GM21723 (cell line): ENCODE data around the gene CLDN1.

Source experiments
- ATAC-seq: cut with Tn5 transposase; IDR thresholded peaks from one replicate; pipeline ENCODE4 v1.9.1; 2021; ENCODE audit warnings: mild to moderate bottlenecking, moderate library complexity; ENCODE audit not compliant: unreplicated experiment

The CLDN1 gene

DNA sequence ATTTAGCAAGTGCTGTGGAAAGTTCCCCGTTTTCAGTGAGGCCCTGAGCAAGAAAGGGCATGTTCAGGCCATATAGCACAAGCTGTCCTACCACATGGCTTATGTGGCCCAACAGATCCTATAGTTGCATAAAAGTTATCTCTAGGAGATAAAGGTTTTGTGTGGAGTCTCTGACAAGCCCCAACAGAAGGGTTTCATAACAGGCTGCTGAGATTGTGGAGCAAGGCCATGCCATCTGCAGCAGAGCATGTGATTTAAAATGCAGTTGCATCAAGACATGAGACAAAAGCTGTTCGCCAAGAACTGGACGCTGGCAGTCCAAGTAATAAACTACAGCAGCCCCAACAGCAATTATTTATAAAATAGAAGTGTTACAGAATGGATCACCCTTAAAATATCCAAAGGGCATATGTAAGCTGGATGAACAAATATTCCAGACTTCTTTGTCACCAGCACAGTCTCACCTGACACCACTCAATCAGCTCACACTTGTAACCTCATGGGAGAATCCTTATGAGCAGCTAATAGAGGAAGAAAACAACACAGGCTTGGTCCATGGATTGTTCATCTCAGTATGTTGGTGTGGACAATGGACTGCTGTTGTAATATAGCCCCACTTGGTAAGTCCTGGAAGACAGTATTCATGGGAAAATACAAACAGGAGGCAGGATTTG lies 14.4 kb upstream of the CLDN1 start:
- no peak for ATAC-seq

DNA sequence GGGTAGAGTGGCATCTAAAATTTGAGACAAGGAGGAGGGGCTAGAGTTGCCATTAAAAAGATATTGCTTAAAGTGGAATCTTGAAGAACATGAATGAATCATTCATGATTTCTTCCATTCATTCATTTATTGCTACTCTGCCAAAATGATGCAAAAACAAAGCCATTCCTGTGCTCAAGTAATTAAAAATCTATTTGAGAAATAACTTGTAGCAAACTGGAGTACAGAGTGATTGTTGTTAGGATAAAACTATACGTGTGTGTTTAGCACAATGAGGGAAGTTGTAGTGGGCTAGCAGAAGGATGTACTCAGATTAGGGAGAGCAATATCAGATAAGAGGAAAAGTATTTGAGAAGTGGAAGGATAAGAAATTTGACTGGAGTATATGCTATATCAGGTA lies 11.7 kb upstream of the CLDN1 start:
- ATAC-seq, result no peak

DNA sequence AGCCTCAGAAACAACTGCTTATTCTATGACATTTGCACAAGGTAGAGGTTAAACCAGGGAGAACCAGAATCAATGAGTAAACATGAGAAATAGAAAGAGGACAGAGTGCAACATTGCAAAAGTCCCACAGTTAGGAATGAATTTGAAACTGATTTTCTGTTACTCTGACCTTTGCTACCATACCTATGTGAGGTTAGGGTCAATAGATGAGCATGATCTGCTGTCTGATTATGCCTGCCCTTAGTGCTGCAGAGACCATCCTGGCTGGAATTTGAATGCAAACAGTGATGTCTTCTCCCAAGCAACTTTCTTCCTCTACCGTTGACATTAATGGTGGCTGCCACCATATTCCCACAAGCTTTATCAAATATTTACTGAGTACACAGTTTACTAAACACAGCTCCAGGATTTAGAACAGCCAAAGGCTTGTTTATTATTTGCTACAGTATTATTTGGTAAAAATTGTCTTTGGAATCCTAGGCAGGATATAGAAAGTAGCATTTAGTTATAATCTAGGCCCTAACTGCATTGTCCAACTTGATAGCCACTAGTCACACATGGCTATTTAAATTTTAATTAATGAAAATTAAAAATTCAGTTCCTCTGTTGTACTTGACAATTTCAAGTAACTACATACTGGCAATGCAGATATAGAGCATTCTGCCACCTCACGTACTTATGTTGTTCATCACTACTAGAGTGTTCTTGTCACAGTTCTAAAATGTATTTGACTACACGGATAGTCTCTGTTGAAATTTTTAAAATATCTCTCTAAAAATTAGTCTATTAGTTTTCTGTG lies 8.9 kb upstream of the CLDN1 start:
- no peak for ATAC-seq

DNA sequence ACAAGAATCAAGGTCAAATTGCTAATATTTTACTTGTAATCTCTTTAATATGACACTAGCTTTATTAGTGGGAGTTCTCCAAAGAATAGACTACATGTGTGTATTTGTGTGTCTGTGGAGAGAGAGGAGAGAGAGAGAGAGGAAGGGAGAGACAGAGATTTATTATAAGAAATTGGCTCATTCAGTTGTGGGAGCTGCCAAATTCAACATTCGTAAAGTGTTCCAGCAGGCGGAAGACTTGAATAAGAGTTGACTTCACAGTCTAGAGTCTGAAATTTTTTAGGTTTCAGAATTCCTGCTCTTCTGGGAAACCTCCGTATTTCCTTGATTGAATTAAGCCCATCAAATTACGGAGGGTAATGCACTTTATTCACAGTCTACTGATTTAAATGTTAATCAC lies 4.7 kb upstream of the CLDN1 start:
- no peak for ATAC-seq

DNA sequence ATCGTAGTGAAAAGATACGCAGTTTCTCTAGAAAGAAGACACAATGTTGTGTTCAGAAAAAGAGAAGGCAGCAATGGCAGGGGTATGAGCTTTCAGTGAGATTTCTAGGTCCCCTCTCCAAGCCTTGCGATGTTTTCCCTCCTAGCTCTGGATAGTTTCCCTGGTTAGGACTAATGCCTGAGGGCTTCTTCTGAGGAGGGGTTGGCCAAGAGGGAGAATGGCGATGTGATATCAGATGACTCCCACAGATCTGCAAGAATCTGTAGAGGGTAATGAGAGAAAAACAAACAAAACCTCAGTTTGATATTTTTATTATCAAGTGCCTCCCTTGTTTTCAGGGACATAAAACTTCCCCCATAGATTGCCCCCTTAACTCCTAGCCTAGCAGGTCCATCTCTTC lies 4.1 kb upstream of the CLDN1 start:
- ATAC-seq, result no peak

DNA sequence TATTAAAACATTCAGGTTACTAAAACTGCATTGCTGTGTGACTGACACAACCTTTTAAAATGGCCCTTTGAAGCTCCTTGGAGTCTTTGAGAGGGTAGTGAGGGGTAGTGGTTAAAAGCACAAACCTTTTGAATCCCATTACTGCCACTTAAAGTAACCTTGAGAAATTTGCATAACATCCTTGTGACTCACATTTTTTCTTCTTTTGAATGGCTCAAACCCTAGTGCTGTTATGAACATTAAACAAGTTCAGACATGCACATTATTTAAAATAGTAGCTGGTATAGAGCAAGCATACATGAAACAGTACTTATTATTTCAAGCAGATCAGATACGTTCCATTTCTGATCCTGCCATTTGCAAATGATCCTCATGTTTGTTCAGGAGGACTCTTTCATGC lies 3.7 kb upstream of the CLDN1 start:
- ATAC-seq, result no peak

DNA sequence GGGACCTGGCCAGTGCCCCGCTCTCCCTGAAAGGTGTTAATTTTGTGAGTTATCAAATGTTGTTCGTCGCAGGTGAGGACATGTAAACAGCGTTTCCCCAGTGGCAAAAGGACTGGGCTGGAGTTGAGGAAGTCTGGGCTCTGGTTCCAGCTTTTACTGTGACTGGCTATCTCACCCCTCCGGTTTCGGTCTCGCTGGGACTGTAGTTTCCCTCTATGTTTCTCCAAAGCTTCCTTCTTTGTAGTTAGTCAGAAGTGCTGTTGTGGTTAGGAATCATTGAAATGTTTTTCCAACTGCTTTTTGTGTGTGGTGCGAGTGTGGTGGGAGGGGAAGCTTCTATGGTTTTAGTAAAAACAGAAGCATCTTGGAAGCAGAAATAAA lies 990 bp upstream of the CLDN1 start:
- ATAC-seq, result no peak

DNA sequence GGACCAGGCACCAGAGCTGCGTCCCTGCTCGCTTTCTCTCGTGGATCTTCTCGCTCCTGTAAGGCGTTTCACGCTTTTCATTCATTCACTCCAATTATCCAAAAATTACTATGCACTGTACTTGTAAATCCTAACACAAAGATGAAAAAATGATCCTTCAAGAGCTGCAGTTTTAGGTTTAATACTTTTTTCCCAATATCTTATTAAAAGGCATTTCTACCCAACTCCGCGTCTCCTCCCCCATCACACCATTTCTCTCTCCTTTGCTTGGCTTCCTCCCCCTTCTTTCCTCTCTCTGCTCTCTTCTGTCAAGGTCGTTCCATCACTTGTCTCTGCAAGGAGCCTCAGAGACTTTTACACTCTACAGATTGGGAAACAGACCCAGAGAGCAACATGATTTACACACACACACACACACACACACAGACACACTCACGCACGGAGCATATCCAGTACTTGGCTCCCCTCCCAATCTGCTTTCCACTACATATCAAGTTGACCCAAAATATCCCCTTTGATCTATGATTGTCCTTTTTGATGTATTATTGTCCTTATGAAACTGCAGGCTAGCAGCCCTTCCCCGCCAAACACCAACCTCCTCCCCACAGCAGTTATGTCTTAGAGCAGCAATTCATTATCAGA lies 479 bp upstream of the CLDN1 start:
- ATAC-seq, result no peak

DNA sequence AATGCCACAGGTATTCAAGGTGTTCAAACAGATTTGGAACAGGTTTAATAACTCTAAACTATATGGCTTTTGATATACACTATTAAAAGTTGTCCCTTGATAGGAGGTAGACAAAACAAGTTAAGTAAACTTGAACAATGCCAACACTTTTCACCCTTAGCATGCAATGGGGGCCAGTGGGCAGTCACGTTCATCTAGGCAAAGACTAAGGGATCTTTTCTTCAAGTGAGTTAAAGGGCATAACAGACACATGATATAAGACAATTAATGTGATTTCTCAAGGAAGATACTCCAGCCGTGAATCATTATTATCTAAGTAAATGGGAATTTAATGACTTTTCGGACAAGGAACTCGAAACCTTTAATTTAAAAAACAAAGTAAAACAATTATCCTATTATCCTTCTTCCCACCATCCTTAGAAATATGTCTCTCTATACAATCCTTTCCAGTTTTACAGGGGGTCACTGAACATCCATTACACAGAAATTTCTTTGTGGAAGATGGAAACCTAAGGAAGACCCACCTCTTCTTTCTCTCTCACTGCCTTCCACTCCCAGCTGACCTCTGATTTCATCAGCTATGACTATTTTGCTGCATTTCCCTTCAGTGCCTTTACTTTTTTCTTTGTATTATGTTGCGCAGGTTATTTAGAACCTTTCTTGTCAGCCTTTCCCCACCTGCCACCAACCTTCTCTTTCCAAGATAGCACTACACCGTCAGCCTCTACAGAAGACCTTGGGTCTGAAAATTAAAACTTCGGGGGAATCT lies 1.5 kb downstream of the CLDN1 start:
- no peak for ATAC-seq

DNA sequence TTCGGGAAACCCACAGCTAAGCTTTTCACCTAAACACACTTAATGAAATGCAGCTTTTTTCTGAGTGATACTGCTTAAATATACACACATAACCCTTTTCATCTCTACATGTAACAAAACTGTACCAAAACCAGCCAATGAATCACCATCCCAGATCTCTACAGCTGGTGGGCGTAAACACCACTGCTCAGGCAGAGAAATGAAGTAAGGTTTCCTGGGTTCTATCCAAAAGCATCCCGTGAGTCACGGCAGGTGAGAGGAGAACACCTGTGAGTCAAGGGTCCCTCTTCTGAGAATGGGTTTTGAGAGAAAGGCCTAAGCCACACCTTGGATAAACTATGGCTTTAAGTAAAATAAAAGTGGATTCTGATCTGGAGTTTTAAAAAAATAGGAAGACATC lies 2.6 kb downstream of the CLDN1 start:
- ATAC-seq, result no peak

DNA sequence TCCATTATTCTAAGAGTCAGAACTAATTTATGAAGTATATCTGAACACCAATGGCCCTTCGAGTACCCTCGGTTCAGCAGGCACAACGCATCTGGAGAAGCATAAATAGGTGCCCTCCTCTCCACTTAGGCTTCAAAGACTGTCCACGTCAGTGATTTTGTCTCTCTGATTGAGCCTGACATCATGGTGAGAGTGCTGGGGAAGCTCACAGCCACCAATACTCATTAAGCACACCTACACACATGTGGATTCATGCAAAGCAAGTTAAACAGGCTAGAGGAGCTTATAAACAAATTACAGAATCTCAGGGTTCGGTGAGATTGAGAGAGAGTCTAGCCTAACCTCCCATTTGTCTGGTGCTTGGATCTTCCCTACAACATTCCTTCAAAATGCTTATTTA lies 3.6 kb downstream of the CLDN1 start:
- ATAC-seq, result no peak

DNA sequence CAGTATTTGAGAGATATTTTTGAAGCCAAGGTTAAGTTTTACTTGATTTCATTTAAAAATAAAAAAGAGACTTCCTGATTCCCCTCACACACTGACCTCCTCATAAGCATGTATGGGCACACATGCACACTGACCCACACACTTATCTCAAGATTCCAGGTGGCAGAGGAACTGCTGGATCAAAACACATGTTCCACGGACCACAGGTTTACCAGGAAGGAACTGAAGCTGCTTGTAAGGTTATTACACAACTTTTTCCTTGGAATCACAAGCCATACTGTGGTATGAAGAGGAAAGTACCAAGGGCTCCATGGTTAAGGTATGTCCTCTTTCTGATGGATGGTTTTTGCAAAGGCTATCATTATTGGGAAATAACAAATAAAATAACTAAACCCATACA lies 7.5 kb downstream of the CLDN1 start:
- no peak for ATAC-seq

DNA sequence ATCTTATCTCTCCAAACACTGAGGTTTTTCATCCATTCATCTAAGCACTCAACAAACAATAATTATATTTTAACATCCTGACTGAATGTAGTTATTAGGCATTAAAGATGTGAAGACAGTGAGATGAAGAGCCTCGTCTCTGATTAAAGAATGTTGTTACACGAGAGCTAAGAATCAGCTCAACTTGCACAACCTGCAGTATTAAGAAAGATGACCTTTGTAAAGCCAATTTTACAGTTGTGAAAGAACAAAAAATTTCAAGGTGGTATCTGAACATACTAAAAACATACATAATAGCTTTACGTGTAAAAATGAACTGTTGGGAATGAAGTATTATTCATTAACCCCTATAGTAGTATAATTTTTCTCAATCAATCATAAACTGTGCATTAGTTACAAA lies 12.8 kb downstream of the CLDN1 start:
- ATAC-seq, result no peak

DNA sequence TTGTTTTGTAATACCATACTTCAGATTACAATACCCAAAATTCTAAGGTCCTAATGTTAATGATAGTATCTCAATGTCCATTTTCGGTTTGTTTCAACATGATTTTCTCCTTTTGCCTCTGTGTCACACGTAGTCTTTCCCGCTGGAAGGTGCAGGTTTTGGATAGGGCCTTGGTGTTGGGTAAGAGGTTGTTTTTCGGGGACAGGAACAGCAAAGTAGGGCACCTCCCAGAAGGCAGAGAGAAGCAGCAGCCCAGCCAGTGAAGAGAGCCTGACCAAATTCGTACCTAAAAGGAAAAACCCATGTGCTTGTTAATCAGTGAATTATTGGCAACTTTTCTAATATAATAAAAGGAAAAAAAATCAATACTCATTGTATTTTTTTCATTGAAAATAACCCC lies 14.1 kb downstream of the CLDN1 start:
- no peak for ATAC-seq

DNA sequence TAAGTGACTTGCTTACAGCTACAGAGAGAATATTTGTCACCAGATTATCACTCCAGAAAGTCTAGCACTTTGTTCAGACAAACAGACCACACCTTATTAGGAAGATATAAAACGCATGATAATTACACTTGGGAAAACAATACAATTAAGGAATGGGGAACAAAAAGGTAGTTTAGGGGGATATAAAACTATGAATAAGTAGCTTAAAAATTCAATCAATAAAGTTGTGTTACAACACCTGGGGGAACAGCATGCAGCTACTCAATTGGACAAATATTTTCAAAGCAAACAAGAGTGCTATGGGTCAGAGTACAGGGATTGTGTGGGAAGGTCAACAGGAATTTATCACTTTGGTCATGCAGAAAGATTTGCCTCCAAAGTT lies 15.1 kb downstream of the CLDN1 start:
- ATAC-seq, result no peak

DNA sequence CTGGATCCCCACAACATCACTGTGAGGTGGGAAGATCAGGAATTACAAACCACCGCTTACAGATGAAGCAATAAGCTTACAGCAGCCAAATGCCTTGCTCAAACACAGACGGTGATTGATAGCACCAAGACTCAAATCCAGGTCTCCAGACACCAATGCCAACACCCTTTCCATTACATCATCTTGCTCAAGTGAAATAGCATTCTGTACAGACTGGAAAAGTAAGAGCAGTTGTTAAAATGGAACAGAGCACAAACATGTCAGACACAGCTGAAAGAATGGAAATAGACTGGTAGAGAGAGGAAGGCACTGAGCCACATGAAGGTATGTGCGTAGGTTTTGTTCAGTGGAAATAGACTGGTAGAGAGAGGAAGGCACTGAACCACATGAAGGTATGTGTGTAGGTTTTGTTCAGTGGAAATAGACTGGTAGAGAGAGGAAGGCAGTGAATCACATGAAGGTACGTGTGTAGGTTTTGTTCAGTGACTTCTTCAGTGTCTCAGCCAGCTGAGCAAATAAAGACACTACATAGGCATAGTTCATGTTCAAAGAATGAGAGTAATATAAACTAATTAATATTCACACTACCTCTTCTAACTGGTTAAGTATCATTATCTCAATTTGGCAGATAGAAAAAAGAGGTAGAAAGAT lies 15.6 kb downstream of the CLDN1 start:
- no peak for ATAC-seq

DNA sequence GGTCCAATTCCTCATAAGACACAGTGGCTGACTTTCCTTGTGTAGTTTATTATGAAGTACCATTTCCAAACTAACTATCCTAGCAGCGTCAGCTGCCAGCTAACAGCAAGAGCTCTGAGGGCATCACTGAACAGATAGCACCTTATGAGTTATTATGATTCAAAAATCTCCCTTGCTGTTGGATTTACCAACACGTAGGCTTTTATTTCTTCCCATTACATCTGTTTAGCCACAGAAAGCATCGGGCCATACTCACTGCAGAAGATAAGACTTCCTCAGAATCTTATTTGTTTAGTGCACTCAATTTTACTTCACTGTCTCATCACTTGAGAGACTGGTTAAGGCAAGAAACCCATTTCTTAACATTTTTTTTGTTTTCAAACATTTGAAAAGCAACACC lies 16.2 kb downstream of the CLDN1 start:
- no peak for ATAC-seq

DNA sequence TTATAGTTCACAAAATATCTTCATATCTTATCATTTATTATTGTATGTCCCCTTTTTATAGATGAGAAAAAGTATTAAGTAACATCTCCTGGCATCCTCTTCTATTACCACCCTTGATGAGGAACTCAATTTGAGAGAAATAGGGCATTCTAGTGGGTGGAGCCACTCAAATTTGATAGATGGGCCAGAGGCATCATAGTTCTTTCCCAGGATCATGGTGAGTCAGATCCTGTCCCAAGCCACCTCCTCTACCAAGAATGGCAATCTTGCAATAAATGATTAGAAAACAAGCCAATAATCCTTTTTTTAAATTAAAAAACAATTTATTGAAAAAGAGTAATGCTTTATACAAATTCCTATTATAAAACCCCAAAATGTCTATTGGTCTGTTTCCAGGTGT lies 16.8 kb downstream of the CLDN1 start:
- ATAC-seq, result no peak

DNA sequence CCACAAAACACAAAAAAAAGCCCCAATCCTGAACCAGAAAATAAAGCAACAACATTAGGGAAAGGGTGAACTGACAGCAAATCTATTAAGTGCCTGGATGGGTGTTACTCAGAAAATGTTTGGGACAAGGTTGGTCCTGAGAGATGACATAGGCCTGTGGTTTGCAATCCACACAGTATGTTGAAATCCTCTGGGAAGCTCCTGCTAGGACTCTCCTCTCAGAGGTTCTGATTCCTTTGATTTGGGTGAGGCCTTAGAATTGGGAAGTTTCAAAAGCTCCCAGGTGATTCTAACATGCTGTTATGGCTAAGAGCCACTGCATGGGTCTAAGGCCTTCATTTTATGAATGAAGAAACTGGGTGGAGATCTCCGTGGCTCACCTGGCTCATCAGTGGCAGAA lies 18.4 kb downstream of the CLDN1 start:
- ATAC-seq, result no peak

DNA sequence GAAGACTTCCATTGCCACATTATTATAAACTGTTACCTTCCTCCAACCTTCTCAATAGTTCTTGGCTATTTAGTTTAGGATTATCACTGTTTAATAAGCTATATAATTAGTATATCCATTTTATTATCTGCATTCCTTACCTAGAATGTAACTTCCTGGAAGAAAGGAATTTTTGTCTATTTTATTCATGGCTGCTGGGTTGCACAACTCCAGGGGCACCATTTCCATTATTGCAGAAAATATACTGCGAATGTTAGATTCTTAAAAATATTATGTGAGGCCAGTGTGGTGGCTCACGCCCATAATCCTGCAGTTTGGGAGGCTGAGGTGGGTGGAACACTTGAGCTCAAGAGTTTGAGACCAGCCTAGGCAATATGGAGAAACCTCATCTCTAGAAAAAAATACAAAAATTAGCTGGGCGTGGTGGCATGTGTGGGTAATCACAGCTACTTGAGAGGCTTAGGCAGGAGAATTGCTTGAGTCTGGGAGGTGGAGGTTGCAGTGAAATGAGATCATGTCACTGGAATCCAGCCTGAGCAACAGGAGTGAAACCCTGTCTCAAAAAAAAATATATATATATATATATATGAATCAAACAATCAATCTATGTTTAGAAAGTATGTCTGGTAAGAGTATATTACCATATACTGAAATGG lies 19.9 kb downstream of the CLDN1 start:
- no peak for ATAC-seq

DNA sequence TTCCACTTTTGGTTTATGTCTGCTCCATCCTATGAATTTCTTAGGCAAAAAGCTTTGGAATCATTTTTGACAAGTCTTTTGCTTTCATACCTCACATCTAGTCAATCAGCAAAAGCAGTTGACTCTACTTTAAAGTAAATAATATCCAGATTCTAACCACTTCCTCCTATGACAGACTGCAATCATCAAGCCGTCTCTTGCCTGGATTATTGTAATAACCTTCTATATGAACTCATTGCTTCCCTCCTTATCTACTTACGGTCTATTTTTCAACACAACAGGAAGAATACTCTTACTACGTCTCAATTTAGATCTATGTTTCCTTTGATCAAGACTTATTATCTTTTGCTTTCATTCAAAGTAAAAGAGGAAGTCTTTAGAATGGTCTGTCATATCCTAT lies 20.7 kb downstream of the CLDN1 start:
- no peak for ATAC-seq
